ENCODE measurements around the gene SGCE. TPM values are rescaled to one million over a fixed set of nuclear protein-coding genes. Genes with fewer than 3 reads are reported as not detected.

Gene SGCE
- total and polyA plus RNA-seq, 4 donors: 9.3 to 70.6 (median 44.2) TPM

DNA sequence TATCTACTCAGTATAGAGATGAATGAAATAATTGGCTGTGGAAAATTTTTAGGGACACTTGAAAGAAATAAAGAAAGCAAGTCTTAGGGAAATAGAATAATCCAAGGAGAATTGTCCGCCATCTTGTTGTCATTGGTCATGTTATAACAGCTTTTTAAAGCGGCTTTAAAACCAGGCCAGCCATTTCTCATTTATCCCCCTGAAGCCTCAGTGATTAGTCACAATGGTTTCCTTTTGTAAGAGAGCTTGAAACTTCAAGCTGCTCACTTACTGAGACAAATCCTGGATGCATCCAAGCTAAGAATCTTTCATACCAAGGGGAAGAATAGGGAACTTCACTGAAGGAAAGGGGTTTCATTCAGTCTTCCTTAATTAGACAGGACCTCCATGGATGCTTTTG lies 67.9 kb downstream of the SGCE start:
- Histone ChIP-seq H3K9me3 (ENCODE audit: control insufficient read depth in 4 of 4, low read length in 3 of 4) (no peaks in the 10 kb centered on the region), H3K27me3 (ENCODE audit: control insufficient read depth in 4 of 4, insufficient read depth in 4 of 4, low read length in 3 of 4) (peaks cover 0 to 3% (median 1%) of the 10 kb centered on the region in 4 donors), H3K4me1 (ENCODE audit: control insufficient read depth in 4 of 4, insufficient read depth in 4 of 4, low read length in 3 of 4) (peaks cover 0 to 16% (median 10%) of the 10 kb centered on the region in 4 donors), H3K4me3 (ENCODE audit: low read depth in 1 of 3, low read length in 3 of 3) (no peak overlapping the region), H3K36me3 (ENCODE audit: control insufficient read depth in 4 of 4, insufficient read depth in 3 of 4, low read depth in 1 of 4, low read length in 3 of 4) (no peaks in the 10 kb centered on the region), H3K27ac (ENCODE audit: low read depth in 1 of 2, low read length in 2 of 2) (no peak overlapping the region), H3K9ac (ENCODE audit: low read depth in 1 of 2, low read length in 2 of 2) (no peak overlapping the region)
- WGBS: 98% methylated on average over 2 of the region's 2 CpGs
- TF ChIP-seq YY1 (IDR thresholded peaks at IDR 0.05) (no peak), TAF1 (conservative IDR thresholded peaks at IDR 0.05) (no peak), JUND (IDR thresholded peaks at IDR 0.05) (no peak), NR2F2 (IDR thresholded peaks at IDR 0.05) (no peak), GABPA (IDR thresholded peaks at IDR 0.05 in 1 of 2, conservative IDR thresholded peaks at IDR 0.05 in 1 of 2) (no peak), HNF4A (conservative IDR thresholded peaks at IDR 0.05) (no peak), FOXA1 (IDR thresholded peaks at IDR 0.05) (no peak), SP1 (IDR thresholded peaks at IDR 0.05) (no peak), HNF4G (IDR thresholded peaks at IDR 0.05) (no peak), ZBTB33 (IDR thresholded peaks at IDR 0.05) (no peak), REST (IDR thresholded peaks at IDR 0.05) (no peak), CTCF (IDR thresholded peaks at IDR 0.05; ENCODE audit: low read depth, low read length, missing input control) (no peak), RXRA (IDR thresholded peaks at IDR 0.05) (no peak), FOXA2 (IDR thresholded peaks at IDR 0.05) (no peak), EGR1 (IDR thresholded peaks at IDR 0.05; ENCODE audit: low read depth in 2 of 2) (no peak), RAD21 (IDR thresholded peaks at IDR 0.05) (no peak)
- TF ChIP-seq, protein P1, sequence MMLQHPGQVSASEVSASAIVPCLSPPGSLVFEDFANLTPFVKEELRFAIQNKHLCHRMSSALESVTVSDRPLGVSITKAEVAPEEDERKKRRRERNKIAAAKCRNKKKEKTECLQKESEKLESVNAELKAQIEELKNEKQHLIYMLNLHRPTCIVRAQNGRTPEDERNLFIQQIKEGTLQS (IDR thresholded peaks at IDR 0.05): no peak
- TF ChIP-seq, protein P2, sequence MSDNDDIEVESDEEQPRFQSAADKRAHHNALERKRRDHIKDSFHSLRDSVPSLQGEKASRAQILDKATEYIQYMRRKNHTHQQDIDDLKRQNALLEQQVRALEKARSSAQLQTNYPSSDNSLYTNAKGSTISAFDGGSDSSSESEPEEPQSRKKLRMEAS (IDR thresholded peaks at IDR 0.05): no peak
- no peak for DNase-seq (ENCODE audit: low spot score)
